GM18951 (cell line): Measurements from ENCODE around the gene SLFN5.
"Not testable (repeated sequence)": the region's sequence is repeated elsewhere in the genome, so short reads cannot be mapped to it uniquely, and the experiment has no call there.

ENCODE experiments used
- POLR2A ChIP-seq: IDR thresholded peaks from 4 replicates; pipeline ENCODE4 v1.6.1; 2011; ENCODE audit warnings: mild to moderate bottlenecking; ENCODE audit not compliant: insufficient read length, insufficient read depth; ENCODE audit errors: extremely low read depth
- in situ Hi-C: fragments of 300-500 bp; cut with MboI; formaldehyde crosslinking; loops from one replicate; pipeline ENCODE4 v1.12.0; 2022; ENCODE audit warnings: low sequenced_read_pairs, mixed read lengths, inconsistent platforms; ENCODE audit not compliant: unreplicated experiment

SLFN5 gene

DNA sequence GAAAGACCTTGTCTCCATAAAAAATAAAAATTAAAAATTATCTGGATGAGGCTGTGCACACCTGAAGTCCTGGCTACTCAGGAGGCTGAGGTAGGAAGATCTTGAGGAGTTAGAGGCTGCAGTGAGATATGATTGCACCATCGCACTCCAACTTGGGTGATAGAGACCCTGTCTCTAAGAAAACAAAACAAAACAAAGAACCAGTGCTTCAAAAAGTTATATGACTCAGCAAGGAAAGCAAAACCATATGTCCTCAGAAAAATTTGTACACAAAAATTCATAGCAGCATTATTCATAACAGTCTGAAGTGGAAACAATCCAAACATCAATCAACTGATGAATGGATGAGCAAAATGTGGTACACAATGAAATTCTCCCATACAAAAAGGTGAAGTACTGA is 48.9 kb downstream of the SLFN5 start:
- TF ChIP-seq POLR2A = no peak
- in situ Hi-C loops = no loop called here

DNA sequence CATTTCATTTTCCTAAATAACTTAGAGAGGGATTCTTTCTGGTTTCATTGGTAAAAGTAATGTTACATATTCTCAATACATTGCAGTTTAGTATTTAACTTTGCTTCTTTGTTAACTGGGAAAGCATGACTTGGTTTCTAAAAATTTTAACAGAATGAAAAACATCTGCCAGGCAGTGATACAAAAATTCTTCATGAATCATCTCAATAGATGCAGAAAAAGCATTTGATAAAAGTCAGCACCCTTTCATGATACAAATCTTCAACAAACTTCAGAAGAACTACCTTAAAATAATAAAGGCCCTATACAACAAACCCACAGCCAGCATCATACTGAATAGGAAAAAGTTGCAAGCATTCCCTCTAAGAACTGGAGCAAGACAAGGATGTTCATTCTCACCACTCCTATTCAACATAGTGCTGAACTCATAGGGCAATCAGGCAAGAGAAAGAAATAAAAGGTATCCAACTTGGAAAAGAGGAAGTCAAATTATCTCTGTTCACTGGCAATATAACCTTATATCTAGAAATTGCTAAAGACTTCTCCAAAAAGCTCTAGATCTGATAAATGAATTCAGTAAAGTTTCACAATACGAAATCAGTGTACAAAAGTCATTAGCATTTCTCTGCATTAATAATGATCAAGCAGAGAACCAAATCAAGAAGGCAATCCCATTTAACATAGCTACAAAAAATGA is 50.4 kb downstream of the SLFN5 start:
- no peak for TF ChIP-seq POLR2A
- in situ Hi-C loops = no loop called here

DNA sequence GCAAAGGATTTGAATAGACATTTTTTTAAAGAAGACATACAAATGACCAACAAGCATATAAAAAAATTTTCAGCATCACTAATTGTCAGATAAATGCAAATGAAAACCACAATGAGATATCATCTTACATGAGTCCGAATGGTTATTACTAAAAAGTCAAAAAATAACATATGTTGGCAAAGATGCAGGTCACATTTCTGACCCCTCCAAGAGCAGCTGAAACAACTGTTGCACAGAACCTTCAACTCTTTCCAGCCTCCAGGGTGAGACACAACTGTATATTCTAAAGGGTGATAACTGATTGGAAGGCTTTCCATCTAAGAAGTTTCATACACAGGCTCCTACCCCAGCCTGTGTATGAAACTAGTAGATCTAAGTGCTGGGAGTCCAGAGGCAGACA is 51.9 kb downstream of the SLFN5 start:
- no peak for TF ChIP-seq POLR2A
- in situ Hi-C loops = no loop called here

DNA sequence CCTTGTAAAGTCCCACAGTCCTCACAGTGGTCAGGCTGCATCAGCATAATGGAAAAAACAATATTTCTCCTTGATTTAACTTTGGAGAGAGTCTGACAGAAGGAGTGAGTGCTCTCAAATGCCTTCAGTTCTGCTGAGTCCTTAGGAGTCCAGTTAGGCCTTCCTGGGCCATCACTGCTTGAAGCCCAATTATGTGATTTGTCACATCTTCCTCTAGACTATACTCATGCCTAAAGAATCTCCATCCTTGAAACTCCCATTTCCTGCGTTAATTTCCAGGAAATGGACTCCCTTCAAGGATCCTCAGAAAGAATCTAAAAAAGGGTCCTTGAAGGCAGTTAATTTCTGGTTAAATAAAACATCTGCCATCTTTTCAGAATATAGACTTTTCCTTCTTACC is 52.8 kb downstream of the SLFN5 start:
- in situ Hi-C loops = no loop called here
- TF ChIP-seq POLR2A = no peak

DNA sequence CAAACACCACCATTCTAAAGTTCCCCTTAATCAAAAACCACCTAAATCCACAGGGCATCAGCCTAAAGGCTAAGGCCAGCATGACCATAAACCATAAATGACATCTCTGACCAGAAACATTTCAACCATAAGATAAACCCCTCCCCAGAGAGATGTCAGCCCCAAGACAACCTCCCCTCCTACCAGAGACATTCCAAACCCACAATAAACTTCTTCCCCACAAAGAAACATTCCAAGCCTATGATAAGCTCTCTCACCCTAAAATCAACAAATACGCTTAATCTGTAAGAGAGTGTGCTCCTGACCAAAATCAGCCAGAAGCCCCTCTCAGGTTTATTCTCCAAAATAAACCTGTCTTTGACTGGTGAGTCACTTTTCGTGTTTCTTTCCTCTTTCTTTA is 54.8 kb downstream of the SLFN5 start:
- in situ Hi-C loops = no loop called here
- no peak for TF ChIP-seq POLR2A

DNA sequence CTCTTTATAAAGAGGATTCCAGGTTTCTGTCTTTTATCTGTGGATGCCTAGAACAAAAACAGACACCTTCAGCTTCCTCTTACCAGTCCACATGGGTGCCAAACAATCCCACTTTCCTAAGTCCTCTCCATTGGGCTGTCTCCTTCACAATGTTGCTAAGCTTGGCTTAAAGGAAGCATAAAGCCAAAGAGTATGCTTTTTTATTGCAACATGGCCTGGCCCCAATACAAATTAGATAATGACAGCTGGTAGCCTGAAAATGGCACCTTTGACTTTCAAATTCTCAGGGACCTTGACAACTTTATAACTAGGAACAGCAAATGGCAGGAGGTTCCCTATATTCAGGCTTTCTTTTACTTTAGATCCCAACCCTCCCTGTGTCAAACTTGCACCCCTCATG is 55.8 kb downstream of the SLFN5 start:
- in situ Hi-C loops = no loop called here

GRCh38 chr17:35299135-35299534 is 56.3 kb downstream of the SLFN5 start:
- no peak for TF ChIP-seq POLR2A
- in situ Hi-C loops = no loop called here

More for the DNA sequence above, 55.8 kb downstream of the SLFN5 start:
- no peak for TF ChIP-seq POLR2A

- in situ Hi-C loops = not testable (repeated sequence)
Measured at GRCh38 chr17:35309345-35309744, 66.5 kb downstream of the SLFN5 start.

DNA sequence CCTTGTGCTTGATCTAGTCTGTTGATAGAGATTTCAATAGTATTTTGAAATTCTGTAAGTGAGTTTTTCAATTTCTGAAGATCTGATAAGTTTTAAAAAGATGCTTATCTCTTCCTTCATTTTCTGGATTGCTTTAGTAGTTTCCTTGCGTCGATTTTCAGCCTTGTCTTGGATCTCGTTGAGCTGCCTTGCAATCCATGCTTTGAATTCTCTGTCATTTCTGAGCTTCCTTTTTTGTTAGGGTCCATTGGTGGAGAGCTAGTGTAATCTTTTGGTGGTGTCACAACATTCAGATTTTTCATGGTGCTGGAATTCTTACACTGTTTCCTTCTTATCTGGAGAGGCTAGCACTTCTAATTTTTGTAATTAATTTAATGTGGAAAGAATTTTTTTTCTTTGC is 69.5 kb downstream of the SLFN5 start:
- in situ Hi-C loops = loop anchor here (5.0 kb wide), 1 partner anchor 225 kb away; the partner anchor contains the start of gene SLFN12L
- TF ChIP-seq POLR2A = no peak

DNA sequence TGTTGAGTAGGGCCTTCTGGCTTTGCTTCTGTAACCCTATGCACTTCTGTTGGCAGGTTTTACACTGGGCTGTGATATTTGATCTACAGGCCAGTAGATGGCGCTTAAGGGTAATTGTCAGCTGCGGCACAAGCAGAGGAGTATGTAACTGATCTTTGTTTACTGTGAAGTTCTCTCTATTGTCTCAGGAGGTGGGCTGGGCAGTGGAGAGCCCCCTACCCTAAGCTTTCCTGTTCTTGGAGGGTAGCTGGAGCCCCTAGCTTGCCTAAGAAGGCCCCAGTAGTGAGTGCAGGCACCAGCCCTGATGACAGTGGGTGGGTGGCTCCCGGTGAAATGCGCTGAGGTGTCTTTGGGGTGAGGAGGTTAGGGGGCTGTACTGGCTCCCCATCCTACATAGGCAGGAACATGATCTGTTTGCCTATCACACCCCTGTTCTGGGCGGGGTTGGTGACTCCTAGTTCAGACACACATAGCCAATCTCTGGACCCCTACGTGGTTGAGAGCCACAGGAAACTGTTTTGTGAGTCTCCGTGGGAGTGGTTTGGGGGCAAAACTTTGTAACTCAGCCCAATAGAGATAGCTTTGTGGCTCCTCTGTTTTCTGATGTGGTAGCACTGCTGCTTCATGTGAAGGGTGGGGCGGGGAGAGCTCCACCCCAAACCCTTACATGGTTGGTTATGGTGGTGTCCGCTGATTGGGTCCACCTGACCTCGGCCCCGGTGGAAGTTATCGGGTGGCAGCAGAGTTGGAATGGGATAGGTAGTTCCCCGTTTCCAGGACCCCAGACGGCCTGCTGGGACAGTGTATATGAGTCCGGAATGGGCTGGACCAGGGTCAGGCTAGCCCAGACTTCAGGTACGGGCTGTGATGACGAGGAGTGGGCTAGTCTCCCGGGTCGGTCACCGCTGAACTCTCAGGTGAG is 70.2 kb downstream of the SLFN5 start:
- in situ Hi-C loops = loop anchor here (5.0 kb wide), 1 partner anchor 224 kb away; the partner anchor contains the start of gene SLFN12L
- TF ChIP-seq POLR2A = no peak

- TF ChIP-seq POLR2A = no peak
- in situ Hi-C loops = loop anchor here (5.0 kb wide), 1 partner anchor 223 kb away; the partner anchor contains the start of gene SLFN12L
Measured at GRCh38 chr17:35313875-35314409, 71.1 kb downstream of the SLFN5 start.

- no peak for TF ChIP-seq POLR2A
- in situ Hi-C loops = loop anchor here (5.0 kb wide), 1 partner anchor 223 kb away; the partner anchor contains the start of gene SLFN12L
Measured at GRCh38 chr17:35314415-35315216, 71.7 kb downstream of the SLFN5 start.

DNA sequence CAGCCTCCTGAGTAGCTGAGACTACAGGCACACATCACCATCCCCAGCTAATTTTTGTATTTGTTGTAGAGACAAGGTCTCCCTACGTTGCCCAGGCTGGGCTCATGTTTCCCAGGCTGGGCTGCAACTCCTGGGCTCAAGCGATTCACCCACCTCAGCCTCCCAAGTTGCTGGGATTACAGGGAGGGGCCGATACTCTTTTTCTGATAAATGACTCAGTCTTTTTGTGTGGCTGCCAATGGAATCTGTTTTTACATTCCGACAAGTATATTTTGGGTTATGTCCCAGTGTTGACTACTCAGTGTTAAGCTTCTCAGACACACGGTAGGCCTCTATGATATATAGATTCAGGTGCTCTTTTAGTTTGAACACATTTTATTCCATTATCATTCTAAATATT is 72.4 kb downstream of the SLFN5 start:
- in situ Hi-C loops = no loop called here
- no peak for TF ChIP-seq POLR2A
